CD4-positive, alpha-beta T cell treated with Interleukin-12 subunit alpha and Interleukin-12 subunit beta, for 1 hour (primary cell): ENCODE measurements around the gene RPS15A.
"Not testable (repeated sequence)": the region's sequence is repeated elsewhere in the genome, so short reads cannot be mapped to it uniquely, and the experiment has no call there.

Experiments
- DNase-seq: peaks from one replicate; pipeline ENCODE4 v3.0.0-alpha.2; 2020

Gene RPS15A

DNA sequence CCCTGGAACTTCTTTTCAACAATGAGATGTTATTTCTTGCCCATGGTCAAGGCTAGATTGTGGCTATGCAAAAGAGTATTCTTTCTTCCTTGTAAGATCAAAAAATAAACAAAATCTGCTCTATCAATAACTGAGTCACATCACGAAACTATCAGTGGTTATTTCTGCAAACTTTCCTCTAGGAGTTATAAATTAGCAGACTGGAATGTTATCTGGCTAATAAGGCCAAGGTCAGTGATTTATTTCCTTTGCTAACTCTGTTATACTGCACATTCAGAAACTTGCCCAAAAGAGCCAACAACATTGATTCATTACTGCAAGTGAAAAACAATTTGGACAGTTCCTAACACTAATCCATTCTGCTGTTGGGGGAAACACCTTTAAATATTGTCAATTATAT, 6.2 kb upstream of the RPS15A start:
- DNase-seq: no peak

GRCh38 chr16:18792836-18793433, 2.8 kb upstream of the RPS15A start:
- DNase-seq: no peak

DNA sequence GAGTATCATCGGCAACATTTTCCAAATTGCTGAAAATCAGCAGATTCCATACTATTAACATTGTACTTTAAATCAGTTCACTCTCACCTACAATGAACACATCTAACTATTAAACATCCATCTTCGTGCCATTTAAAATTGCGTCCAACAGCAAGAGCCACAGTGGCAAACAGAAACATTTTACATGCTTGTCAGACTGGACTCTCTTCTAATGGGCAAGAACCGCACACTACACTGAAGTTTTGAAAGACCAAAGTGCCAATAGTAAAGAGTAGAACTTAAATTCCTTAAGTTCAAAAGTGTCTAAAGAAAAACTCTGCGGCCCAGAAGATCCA, 652 bp downstream of the RPS15A start:
- no peak for DNase-seq

DNA sequence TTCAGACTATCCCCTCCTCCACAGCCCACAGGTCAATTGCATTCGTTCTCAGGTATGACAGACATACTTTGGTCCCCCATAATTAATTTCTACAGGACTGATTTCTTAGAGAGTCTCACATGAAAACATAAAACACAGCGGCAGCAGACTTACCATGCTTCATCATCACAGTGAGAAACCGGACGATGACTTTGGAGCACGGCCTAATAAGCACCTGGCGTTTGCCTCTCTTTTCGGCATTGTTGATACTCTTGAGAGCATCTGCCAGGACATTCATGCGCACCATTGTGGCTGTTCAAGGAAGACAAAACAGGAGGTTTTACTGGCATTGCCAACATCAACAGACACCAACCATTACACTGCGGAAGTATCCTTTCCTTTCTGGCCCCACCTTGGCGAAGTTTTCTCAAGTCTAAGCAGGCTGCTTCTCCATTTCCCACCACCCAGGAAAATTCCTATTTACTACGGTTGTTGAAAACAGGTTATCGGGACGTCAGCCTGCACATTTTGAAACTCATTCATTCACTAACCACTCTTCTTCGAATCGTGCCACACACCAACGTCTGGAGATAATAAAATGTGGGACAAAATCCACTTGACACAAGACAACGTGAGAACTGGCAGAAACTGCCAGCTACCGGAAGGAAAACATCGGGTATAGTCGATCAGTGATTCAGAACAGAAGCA, 1.2 kb downstream of the RPS15A start:
- DNase-seq: no peak

DNA sequence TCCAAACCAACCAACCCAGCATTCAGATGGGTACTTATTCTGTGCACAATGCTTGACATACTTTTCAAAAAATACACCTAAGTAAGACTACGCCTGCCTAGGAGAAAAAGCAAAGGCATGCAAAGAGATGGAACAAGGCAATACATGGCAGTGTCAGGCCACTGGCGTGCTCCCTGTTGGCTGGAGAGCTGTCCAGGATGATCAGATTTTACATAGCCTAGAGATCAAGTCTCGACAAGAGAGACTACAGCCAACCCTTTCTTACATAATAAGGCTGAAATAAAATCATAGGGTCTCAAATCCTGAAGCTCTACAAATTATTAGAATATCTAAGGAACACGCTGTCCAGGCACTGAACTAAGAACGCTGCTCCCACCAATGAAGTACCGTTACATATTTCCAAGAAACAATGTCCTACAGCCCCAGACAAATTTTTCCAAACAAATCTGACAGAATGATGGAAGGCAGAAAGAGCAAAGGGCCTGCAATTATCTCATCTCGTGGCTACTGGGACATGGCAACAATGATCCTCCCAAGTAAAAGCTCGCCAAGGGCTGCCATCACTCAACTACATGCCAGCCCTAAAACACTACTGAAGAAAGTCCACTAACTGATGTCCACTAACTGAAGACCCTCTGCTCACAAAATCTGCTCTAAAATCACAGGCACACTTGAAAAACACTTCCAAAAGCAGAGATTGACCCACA, 5.1 kb downstream of the RPS15A start:
- DNase-seq: no peak

DNA sequence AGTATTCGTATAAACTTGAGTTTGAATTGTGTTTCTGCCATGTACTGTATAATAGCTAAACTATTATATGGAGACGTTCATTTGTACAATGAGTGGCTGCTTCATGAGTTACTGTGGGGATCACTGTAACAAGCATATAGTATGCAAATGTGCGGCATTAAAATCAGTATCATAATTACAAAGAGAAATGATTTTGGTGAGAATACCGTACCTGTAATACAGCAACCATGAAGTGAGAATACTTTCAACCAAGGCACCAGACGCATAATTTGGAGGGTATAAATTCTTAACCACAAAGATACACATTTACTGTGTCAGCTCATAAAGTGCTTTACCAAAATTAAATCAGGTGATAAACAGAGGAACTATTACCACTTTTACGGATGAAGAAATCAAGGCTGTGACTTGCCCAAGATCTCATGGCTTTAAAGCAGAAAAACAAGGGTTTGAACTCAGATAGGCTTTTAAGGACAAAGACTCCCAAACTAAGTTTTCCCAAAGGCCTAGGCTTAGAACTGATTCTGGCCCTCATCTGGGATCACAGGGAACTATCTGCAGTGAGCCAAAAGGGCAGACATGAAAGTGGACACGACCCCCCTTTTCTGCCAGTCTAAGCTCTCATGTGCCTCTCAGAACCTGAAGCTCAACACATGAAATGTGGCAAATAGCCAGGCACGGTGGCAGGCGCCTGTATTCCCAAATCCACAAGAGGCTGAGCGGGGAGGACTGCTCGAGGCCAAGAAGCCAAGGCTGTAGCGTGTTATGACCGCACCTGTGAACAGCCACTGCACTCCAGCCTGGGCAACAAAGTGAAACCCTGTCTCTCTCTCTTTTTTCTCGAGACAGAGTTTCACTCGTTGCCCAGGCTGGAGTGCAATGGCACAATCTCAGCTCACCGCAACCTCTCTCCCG, 6.4 kb downstream of the RPS15A start:
- DNase-seq: no peak

DNA sequence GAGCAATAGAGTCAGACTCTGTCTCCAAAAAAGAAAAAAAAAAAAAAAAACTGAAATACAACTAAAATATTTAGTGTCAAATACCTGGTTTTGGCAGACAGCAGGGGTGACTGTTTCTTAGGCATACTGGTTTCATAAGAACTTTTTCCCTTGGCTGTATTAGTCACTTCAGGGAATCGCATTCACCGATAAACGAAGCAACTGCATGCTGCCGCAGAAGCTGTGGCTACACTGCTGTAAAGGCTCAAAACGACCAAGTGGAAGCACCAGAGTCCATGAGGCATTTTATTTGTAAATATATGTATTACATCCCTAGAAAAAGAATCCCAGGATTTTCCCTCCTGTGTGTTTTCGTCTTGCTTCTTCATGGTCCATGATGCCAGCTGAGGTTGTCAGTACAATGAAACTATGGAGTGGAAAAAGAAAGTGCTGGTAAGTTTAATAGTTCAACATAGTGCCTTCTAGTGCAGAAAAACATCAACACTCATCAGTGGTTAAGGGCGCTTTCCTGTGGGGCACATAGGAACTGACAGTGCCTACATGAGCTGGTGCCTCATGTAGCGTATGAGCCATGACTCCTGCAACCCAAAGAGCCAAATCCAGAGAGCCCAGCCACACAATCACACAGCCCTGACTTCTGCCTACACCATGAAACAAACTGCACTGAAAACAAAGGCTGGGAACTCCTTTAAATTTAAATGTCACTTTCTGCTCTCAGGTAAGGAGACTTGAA, 7.3 kb downstream of the RPS15A start:
- peak; percentile 27 for DNase-seq

- not testable (repeated sequence) for DNase-seq
Observed at GRCh38 chr16:18781232-18781631, 8.9 kb downstream of the RPS15A start.

DNA sequence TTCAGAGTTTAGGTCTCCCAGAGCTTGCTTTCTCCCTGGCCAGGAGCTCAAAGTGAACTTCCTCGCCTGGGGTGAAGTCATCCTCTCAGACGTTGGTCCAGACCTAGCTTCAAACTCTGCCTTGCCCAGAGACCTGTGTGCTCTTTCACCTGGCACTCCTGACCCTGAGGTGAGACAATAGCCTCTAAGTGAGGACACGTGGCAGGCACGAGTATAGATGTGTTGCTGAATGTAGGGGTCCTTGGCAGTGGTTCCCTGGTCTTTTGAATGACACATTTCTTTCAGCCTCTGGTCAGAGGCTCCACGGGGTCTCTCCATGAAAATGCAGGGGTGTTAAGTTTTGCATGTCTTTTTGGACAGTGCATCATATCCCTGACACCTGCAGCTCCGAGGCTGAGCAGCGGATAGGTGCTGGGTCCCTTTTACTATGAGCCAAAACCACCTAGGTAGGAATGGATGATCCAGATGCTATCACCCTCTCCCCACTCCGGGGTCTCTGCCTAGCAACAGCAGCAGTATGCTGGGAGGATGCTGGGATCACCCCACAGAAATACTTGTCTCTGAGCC, 9.6 kb downstream of the RPS15A start:
- DNase-seq: not testable (repeated sequence)

- not testable (repeated sequence) for DNase-seq
Observed at GRCh38 chr16:18777664-18778063, 12.5 kb downstream of the RPS15A start.

DNA sequence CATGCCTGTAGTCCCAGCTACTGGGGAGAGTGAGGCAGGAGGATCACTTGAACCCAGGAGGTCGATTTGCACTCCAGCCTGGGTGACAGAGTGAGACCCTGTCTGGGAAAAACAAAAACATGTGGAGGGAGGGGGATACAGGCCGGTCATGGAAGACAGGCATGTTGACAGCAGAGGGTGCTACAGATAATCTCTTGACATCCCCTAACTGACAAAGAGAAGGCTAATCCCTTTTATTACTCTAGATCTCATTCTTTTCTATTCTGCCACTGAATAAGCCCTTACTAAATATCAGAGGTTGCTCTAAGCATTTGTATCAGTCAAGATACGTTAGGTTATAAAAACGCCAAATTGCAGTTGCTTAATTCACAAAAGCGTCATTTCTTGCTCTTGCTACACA, 13.8 kb downstream of the RPS15A start:
- DNase-seq: not testable (repeated sequence)

DNA sequence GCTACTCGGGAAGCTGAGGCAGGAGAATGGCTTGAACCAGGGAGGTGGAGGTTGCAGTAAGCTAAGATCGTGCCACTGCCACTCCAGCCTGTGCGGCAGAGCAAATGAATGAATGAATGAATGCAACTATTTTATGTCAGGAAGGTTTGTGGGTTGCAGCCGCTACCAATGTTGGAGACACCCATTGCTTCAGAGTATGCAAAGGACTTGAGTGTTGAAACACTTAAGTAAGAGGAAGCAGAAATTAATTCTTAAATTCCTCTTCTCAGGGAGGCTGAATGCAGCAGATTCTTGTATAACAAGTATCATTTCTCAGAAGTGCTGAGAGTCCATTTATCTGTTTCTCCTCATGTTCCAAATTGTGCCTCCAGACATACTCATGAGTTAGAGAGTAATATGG, 15.5 kb downstream of the RPS15A start:
- not testable (repeated sequence) for DNase-seq

DNA sequence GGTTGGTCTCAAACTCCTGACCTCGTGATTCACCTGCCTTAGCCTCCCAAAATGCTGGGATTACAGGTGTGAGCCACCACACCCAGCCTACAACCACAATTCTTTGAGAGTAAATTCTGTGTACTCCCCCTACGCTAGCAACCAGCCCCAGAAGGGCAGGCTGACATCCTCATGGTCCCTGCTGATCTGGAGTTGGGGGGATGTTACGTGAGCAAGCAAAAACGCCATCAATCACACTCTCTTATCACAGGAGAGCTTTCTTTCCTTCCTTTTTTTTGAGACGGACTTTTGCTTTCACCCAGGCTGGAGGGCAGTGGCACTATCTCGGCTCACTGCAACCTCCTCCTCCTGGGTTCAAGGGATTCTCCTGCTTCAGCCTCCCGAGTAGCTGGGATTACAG, 18.0 kb downstream of the RPS15A start:
- DNase-seq: not testable (repeated sequence)

- DNase-seq: not testable (repeated sequence)
Observed at GRCh38 chr16:18770336-18770962, 19.7 kb downstream of the RPS15A start.

GRCh38 chr16:18767217-18767616, 22.9 kb downstream of the RPS15A start:
- DNase-seq: peak; percentile 59

GRCh38 chr16:18762713-18763112, 27.4 kb downstream of the RPS15A start:
- DNase-seq: not testable (repeated sequence)

DNA sequence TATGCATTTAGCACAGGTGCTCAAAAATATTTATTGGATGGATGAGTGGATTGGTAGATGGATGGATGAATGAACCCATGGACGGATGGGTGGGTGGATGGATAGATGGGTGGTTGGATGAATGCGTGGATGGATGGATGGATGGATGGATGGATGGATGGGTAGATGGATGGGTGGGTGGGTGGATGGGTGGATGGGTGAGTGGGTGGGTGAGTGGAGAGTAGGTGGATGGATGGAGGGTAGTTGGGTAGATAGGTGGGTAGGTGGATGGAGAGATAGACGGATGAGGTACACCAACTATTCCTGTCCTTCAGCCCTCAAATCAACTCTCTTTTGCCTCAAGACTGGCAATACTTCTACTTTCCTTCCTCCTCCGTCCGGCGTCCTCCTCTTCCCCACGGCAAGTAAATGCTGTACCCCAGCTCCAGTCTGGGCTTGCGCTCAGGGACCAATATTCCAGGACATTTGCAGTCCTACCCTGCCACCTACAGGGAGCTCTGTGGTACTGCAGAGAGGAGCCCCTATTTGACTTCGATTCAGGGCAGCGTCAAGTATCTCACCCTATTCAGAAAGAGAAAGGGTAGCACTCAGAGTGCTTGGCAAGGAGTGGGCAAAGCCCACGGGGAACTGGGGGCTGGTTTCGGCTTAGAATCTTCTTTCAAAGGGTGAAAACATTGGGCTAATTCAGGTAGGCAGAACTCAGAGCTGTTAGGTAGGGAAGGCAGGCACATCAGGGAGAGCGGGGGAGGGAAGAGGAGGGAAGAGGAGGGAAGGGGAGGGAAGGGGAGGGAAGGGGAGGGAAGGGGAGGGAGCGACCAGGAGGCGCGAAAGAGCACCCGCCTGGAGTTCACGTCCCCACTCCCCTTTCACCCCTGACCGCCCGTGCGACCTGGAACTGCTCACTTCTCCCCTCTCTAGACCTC, 30.3 kb downstream of the RPS15A start:
- peak; percentile 76 for DNase-seq

DNA sequence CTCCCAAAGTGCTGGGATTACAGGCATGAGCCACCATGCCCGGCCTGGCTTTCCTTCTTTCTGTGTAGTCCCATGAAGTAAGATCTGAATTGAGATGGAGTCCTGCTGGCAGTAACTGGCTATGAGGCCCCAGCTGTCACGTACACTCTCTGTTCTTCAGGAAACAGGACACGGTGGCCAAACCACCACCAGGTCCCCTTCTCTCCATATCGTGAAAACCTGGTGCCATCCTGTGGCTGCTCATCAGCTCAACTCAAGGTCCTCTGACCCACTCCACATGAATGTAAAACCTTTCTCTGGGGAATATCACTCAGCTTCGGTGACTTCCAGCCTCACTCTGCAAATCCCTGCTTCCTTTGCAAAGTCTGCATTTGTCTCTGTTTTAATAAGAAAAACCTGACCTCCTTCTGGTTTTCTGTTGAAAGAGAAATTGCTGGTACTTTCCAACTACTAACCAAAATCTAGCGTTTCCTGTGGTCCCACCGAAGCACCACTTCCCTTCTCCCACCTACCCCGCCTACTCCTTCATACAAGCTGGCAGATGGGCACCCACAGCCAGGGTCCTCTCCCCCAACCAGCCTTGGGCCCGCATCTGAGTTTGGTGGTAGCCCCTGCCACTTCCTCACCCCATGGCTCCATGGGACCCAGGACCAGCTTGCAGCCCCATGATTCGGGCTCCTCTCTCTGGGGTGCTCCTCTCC, 32.0 kb downstream of the RPS15A start:
- not testable (repeated sequence) for DNase-seq

GRCh38 chr16:18756639-18757038, 33.5 kb downstream of the RPS15A start:
- not testable (repeated sequence) for DNase-seq

DNA sequence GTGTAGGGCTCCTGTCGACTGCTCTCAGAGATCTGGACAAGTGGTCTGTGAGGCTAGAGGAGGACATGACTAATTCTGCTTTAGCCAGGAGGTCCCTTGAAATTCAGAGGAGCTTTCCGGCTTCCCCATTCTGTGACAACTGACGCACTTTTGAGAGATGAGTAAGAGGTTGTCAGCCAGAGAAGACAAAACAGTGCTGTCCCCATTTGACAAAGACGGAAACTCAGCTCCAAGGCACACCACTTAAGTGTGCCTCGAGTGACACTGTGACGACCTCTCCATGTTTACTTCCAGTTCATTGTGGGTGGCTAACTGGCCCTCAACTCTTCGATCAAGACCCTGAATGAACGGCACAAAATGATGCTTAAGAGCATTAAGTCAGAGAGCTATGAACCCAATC, 47.3 kb downstream of the RPS15A start:
- not testable (repeated sequence) for DNase-seq
